LNCaP clone FGC (cell line): ENCODE data around the gene MAN1C1.
A peak's percentile ranks its signal among the peaks of the same experiment; 100 is the strongest.

Experiments used
- DNase-seq: peaks from one replicate; pipeline ENCODE4 v3.0.0-alpha.2; 2011; ENCODE audit warnings: low read depth
- H3K4me3 ChIP-seq: 2 replicates; pipeline ENCODE4 v1.5.1; 2011; ENCODE audit warnings: mild to moderate bottlenecking, low read depth, low read length, control low read depth
- TF ChIP-seq, protein P1 (sequence below): IDR thresholded peaks from 2 replicates; pipeline ENCODE4 v1.5.1; 2012; ENCODE audit warnings: mild to moderate bottlenecking; ENCODE audit not compliant: control insufficient read depth, insufficient read depth; ENCODE audit errors: extremely low read depth

MAN1C1 gene

DNA sequence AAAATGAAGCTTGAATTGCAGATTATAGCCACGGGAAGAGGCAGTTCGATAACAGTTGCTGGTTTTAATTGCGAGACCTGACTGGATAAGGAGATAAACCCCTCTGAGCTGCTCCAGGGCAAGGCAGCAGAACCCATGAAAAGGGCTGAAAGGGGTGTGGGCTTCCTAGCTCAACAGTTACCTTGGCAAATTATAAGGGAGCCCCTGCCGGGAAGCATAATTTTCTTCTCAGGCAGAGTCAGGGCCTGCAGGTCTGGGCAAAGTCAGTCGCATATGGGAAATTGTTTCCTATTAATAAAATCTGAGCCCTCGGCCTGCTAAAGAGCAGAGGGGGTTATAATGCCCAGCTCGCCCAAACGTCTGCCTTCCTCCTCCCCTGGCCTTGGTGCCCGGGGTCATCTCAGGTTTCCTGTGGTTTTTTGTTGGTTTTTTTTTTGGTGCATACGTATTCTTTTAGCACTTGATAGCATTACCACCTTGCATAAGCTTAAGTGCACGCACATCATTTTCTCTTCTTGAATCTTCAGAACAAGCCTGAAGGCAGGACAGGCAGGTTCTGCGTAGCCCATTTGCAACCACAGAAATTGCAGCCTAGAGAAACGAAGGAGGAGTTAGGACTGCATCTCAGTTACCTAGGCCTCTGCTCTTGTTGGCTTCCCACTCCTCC, 149.5 kb downstream of the MAN1C1 start:
- no peak overlapping the region for H3K4me3 ChIP-seq
- no peak for DNase-seq
- TF ChIP-seq, protein P1, sequence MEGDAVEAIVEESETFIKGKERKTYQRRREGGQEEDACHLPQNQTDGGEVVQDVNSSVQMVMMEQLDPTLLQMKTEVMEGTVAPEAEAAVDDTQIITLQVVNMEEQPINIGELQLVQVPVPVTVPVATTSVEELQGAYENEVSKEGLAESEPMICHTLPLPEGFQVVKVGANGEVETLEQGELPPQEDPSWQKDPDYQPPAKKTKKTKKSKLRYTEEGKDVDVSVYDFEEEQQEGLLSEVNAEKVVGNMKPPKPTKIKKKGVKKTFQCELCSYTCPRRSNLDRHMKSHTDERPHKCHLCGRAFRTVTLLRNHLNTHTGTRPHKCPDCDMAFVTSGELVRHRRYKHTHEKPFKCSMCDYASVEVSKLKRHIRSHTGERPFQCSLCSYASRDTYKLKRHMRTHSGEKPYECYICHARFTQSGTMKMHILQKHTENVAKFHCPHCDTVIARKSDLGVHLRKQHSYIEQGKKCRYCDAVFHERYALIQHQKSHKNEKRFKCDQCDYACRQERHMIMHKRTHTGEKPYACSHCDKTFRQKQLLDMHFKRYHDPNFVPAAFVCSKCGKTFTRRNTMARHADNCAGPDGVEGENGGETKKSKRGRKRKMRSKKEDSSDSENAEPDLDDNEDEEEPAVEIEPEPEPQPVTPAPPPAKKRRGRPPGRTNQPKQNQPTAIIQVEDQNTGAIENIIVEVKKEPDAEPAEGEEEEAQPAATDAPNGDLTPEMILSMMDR: no peak

DNA sequence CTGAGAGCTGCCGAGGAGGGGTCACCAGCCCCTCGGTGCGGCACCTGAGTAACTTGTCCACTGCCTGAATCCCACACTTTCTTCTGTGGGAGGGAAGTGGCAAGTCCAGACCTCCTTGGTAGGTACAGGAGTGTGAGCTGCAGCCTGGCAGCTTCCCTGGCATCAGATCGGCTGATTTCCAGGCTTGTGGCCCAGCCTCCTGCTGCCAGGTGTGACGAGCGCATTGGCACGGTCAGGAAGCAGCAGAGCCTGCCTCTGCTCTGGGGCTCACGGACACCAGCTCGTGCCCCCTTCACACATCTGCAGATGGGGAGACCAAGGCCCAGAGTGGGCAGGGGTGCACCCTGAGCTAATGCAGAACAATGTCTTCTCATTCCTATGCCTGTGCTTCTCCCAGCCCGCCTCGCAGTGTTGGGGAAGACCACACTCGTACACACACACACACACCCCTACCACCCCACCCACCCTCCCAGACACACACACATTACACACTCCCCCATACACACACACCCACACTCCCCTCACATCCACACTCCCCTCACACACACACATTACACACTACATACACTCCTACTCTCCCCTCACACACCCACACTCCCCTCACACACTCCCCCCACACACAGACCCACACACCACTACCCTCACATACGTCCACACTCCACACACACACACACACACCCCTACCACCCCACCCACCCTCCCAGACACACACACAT, 150.3 kb downstream of the MAN1C1 start:
- TF ChIP-seq, protein P1: no peak
- no peak overlapping the region for H3K4me3 ChIP-seq
- DNase-seq: peak; percentile 82

DNA sequence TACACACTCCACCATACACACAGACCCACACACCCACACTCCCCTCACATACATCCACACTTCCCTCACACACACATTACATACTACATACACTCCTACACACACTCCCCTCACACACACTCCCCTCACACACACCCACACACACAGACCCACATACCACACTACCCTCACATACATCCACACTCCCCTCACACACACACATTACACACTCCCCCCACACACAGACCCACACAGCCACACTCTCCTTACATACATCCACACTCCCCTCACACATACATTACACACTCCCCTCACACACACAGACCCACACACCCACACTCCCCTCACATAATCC, 150.8 kb downstream of the MAN1C1 start:
- DNase-seq: no peak
- H3K4me3 ChIP-seq: no peak overlapping the region
- TF ChIP-seq, protein P1: no peak

DNA sequence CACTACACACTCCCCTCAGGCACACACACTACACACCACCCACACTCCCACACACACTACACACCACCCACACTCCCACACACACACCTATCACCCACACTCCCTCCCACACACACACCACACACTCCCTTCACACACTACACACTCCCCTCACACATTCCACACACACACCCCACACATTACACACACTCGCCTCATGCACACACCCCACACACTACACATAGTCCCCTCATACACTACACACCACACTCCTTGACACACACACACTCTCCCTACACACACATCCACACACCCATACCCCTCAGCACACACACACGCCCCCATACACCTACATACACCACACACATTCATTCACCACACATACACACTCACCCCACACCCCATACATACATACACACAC, 152.4 kb downstream of the MAN1C1 start:
- DNase-seq: no peak
- no peak overlapping the region for H3K4me3 ChIP-seq
- TF ChIP-seq, protein P1: no peak

DNA sequence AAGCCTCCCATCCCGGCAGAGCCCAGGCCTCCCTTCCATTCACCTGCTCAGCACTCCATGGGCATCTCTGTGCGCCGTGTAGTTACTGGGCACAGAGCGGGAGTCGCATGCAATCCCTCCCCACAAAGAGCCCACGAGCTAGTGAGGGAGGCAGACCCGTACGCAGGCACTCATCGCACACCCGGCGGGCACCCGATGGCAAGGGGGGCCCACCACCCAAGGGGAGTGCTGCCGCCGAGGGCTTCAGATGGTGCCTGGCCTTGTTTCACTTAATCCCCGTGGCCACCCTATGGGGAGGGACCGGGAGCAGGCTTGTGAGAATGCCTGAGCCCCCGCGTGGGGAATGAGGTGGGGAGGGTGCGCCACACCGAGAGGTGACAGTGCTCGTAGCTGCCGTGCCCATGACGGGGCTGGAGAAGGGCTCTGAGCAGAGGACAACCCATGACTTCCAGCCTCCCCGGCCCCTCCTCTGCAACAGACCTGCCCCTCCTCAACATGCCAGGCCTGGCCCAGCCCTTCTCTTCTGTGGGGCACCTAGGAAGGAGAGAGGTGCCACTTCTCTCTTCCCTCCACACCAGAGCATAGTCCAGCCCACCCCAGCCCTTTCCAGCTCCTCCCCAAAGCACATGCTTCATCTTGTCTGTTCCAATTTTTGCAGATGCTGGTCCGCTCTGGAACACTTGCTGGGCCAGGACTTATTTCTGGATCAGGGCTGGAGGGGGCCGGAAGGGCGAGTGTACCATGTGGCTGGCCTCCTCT, 153.2 kb downstream of the MAN1C1 start:
- TF ChIP-seq, protein P1: no peak
- DNase-seq: no peak

DNA sequence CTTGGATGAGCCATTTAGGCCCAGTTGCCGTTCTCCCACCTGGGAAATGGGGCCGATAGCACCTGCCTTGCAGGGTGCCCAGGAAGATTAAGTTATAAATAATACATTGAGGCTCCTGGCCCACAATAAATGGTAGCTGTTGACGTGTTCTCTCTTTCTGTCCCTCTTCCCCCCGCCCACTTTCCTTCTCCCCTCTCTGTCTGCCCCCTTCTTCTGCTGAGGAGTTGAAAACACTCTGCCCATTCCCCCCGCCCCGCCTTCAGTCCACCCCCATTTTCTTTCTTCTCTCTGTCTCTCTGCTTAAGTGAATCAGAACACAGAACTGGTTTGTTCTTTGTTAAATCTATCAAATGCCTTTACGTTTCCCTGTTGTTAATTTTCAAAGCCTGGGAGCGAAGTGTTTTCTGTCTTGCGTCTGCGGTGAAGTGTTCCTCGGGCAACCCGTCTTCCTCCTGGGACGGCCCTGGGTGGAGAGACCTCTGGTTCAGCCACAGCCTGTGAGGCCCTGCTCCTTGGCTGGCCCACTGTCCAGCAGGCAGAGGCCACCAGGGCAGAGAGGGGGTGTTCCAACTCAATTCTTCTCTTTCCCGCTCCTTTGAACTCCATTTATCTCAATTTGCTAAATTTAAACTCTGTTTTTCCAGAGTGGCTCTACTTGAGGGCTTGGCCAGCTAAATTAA, 154.1 kb downstream of the MAN1C1 start:
- TF ChIP-seq, protein P1: no peak
- no peak overlapping the region for H3K4me3 ChIP-seq
- no peak for DNase-seq

More for the DNA sequence above, 153.2 kb downstream of the MAN1C1 start:
- H3K4me3 ChIP-seq: no peak overlapping the region
